ENCODE data around the gene TMPRSS9. TPM values are rescaled to one million over a fixed set of nuclear protein-coding genes. Genes with fewer than 3 reads are reported as not detected.
"Not testable (repeated sequence)": the region's sequence is repeated elsewhere in the genome, so short reads cannot be mapped to it uniquely, and the experiment has no call there.

Gene TMPRSS9
- polyA plus RNA-seq, 3 donors, result 0.21 to 0.27 (median 0.25) TPM

- no peak for DNase-seq (ENCODE audit: low read depth in 3 of 3, low spot score in 2 of 3)
Measured at GRCh38 chr19:2454199-2454961, 94.3 kb downstream of the TMPRSS9 start.

GRCh38 chr19:2454962-2455850 lies 95.1 kb downstream of the TMPRSS9 start:
- no peak for DNase-seq (ENCODE audit: low read depth in 3 of 3, low spot score in 2 of 3)

GRCh38 chr19:2455851-2456570 lies 95.9 kb downstream of the TMPRSS9 start:
- no peak for DNase-seq (ENCODE audit: low read depth in 3 of 3, low spot score in 2 of 3)

GRCh38 chr19:2457394-2458037 lies 97.5 kb downstream of the TMPRSS9 start:
- no peak for DNase-seq (ENCODE audit: low read depth in 3 of 3, low spot score in 2 of 3)

GRCh38 chr19:2458054-2458453 lies 98.0 kb downstream of the TMPRSS9 start:
- DNase-seq (ENCODE audit: low read depth in 3 of 3, low spot score in 2 of 3), result no peak

GRCh38 chr19:2458776-2459175 lies 98.7 kb downstream of the TMPRSS9 start:
- not testable (repeated sequence) for DNase-seq (ENCODE audit: low read depth in 3 of 3, low spot score in 2 of 3)

- no peak for DNase-seq (ENCODE audit: low read depth in 3 of 3, low spot score in 2 of 3)
Measured at GRCh38 chr19:2460245-2460644, 100.2 kb downstream of the TMPRSS9 start.

- no peak for DNase-seq (ENCODE audit: low read depth in 3 of 3, low spot score in 2 of 3)
Measured at GRCh38 chr19:2461751-2462634, 101.9 kb downstream of the TMPRSS9 start.

- DNase-seq (ENCODE audit: low read depth in 3 of 3, low spot score in 2 of 3), result peak; percentile 87 to 96 (median 92)
Measured at GRCh38 chr19:2462635-2463421, 102.8 kb downstream of the TMPRSS9 start.

- DNase-seq (ENCODE audit: low read depth in 3 of 3, low spot score in 2 of 3), result not testable (repeated sequence)
Measured at GRCh38 chr19:2463694-2464093, 103.6 kb downstream of the TMPRSS9 start.

GRCh38 chr19:2464389-2464788 lies 104.3 kb downstream of the TMPRSS9 start:
- DNase-seq (ENCODE audit: low read depth in 3 of 3, low spot score in 2 of 3), result no peak

- no peak for DNase-seq (ENCODE audit: low read depth in 3 of 3, low spot score in 2 of 3)
Measured at GRCh38 chr19:2468596-2468995, 108.5 kb downstream of the TMPRSS9 start.

GRCh38 chr19:2469102-2469914 lies 109.2 kb downstream of the TMPRSS9 start:
- DNase-seq (ENCODE audit: low read depth in 3 of 3, low spot score in 2 of 3), result no peak

GRCh38 chr19:2469915-2470200 lies 109.8 kb downstream of the TMPRSS9 start:
- not testable (repeated sequence) for DNase-seq (ENCODE audit: low read depth in 3 of 3, low spot score in 2 of 3)

GRCh38 chr19:2474232-2475017 lies 114.4 kb downstream of the TMPRSS9 start:
- no peak for DNase-seq (ENCODE audit: low read depth in 3 of 3, low spot score in 2 of 3)

- DNase-seq (ENCODE audit: low read depth in 3 of 3, low spot score in 2 of 3), result no peak
Measured at GRCh38 chr19:2475018-2475701, 115.1 kb downstream of the TMPRSS9 start.

All from right renal cortex interstitium (tissue), 3 donors.